Activated T-cell treated with anti-CD3 and anti-CD28 coated beads, Interleukin-2, amount 50 U/mL, for 4 hours (primary cell): ENCODE measurements around the gene ARHGEF40. TPM values are rescaled to one million over a fixed set of nuclear protein-coding genes. Genes with fewer than 3 reads are reported as not detected.
A peak's percentile ranks its signal among the peaks of the same experiment; 100 is the strongest.

Experiments used
- ATAC-seq, 2 donors: fragments of 200-7000 bp; cut with Tn5 transposase; one replicate each; pipeline ENCODE4 v1.10.0; 2021
- DNase-seq: peaks from one replicate; pipeline ENCODE4 v3.0.0-alpha.2; 2020
- H3K27me3 Mint-ChIP-seq: one replicate; pipeline ENCODE4 v1.8.0; 2021; ENCODE audit warnings: low read depth, mixed read lengths
- H3K36me3 Mint-ChIP-seq: one replicate; pipeline ENCODE4 v1.8.0; 2022; ENCODE audit warnings: mixed read lengths; ENCODE audit not compliant: insufficient read depth
- H3K4me1 Mint-ChIP-seq: one replicate; pipeline ENCODE4 v1.8.0; 2021; ENCODE audit warnings: low read depth, mixed read lengths
- H3K4me3 Mint-ChIP-seq: one replicate; pipeline ENCODE4 v1.8.0; 2021; ENCODE audit warnings: mild to moderate bottlenecking, moderate library complexity, mixed read lengths
- H3K9me3 Mint-ChIP-seq: one replicate; pipeline ENCODE4 v1.8.0; 2021; ENCODE audit warnings: mixed read lengths
- total RNA-seq, 3 donors: library from RNA; stranded (reverse); gene quantifications; one replicate each; pipeline ENCODE4 v1.2.1, GENCODE V29; 2021

Gene ARHGEF40
- total RNA-seq, 3 donors from 2014 or later = 0.11 to 0.35 (median 0.23) TPM

- no peak within 1 kb of the TSS for H3K4me3 Mint-ChIP-seq
- no peaks in the 10 kb centered on the region for H3K36me3 Mint-ChIP-seq
- peaks cover 35% of the 10 kb centered on the region for H3K4me1 Mint-ChIP-seq
- DNase-seq = no peak
- ATAC-seq = no peak
- H3K27me3 Mint-ChIP-seq = peaks cover 3% of the 10 kb centered on the region
- no peaks in the 10 kb centered on the region for H3K9me3 Mint-ChIP-seq
Measured at GRCh38 chr14:21100931-21101330, 30.8 kb downstream of the ARHGEF40 start, which contains the start of gene TMEM253. Gene TMEM253 (plus strand): TSS chr14:21101066. CDS start chr14:21101344, 278 bp downstream.

- ATAC-seq = no peak
- no peak for DNase-seq
- H3K4me1 Mint-ChIP-seq = peaks cover 39% of the 10 kb centered on the region
- H3K36me3 Mint-ChIP-seq = no peaks in the 10 kb centered on the region
- peaks cover 3% of the 10 kb centered on the region for H3K27me3 Mint-ChIP-seq
- H3K4me3 Mint-ChIP-seq = no peak overlapping the region
- H3K9me3 Mint-ChIP-seq = no peaks in the 10 kb centered on the region
Measured at GRCh38 chr14:21101802-21102413, 31.8 kb downstream of the ARHGEF40 start.

GRCh38 chr14:21102521-21103410 lies 32.7 kb downstream of the ARHGEF40 start:
- Mint-ChIP-seq H3K4me1 (peaks cover 33% of the 10 kb centered on the region), H3K4me3 (peak overlapping the region; percentile 80), H3K36me3 (no peaks in the 10 kb centered on the region), H3K27me3 (peaks cover 2% of the 10 kb centered on the region), H3K9me3 (no peaks in the 10 kb centered on the region)
- ATAC-seq = no peak
- no peak for DNase-seq

GRCh38 chr14:21103411-21103709 lies 33.3 kb downstream of the ARHGEF40 start:
- Mint-ChIP-seq H3K27me3 (peaks cover 2% of the 10 kb centered on the region), H3K36me3 (no peaks in the 10 kb centered on the region), H3K4me1 (peaks cover 33% of the 10 kb centered on the region), H3K4me3 (peak overlapping the region; percentile 80), H3K9me3 (no peaks in the 10 kb centered on the region)
- DNase-seq (no peak), ATAC-seq (no peak)

GRCh38 chr14:21103710-21104447 lies 33.8 kb downstream of the ARHGEF40 start:
- Mint-ChIP-seq H3K9me3 (no peaks in the 10 kb centered on the region), H3K27me3 (peaks cover 2% of the 10 kb centered on the region), H3K4me1 (peaks cover 30% of the 10 kb centered on the region), H3K4me3 (peak overlapping the region; percentile 80), H3K36me3 (no peaks in the 10 kb centered on the region)
- ATAC-seq (peak; percentile 90 to 91), DNase-seq (peak; percentile 90)

GRCh38 chr14:21104448-21105060 lies 34.5 kb downstream of the ARHGEF40 start:
- H3K36me3 Mint-ChIP-seq = no peaks in the 10 kb centered on the region
- ATAC-seq (peak; percentile 55 to 58), DNase-seq (peak; percentile 52)
- peaks cover 24% of the 10 kb centered on the region for H3K4me1 Mint-ChIP-seq
- H3K9me3 Mint-ChIP-seq = no peaks in the 10 kb centered on the region
- H3K4me3 Mint-ChIP-seq = peak overlapping the region; percentile 80
- H3K27me3 Mint-ChIP-seq = peaks cover 2% of the 10 kb centered on the region

- Mint-ChIP-seq H3K9me3 (no peaks in the 10 kb centered on the region), H3K36me3 (no peaks in the 10 kb centered on the region), H3K4me3 (peak overlapping the region; percentile 80), H3K4me1 (peaks cover 23% of the 10 kb centered on the region), H3K27me3 (peaks cover 2% of the 10 kb centered on the region)
- ATAC-seq = no peak
- no peak for DNase-seq
Measured at GRCh38 chr14:21105095-21105494, 35.0 kb downstream of the ARHGEF40 start.

GRCh38 chr14:21106176-21106497 lies 36.0 kb downstream of the ARHGEF40 start:
- Mint-ChIP-seq H3K36me3 (no peaks in the 10 kb centered on the region), H3K4me1 (peaks cover 23% of the 10 kb centered on the region), H3K9me3 (no peaks in the 10 kb centered on the region), H3K27me3 (no peaks in the 10 kb centered on the region), H3K4me3 (no peak overlapping the region)
- ATAC-seq = no peak
- no peak for DNase-seq

GRCh38 chr14:21106498-21107282 lies 36.6 kb downstream of the ARHGEF40 start:
- DNase-seq = peak; percentile 72
- Mint-ChIP-seq H3K9me3 (no peaks in the 10 kb centered on the region), H3K27me3 (no peaks in the 10 kb centered on the region), H3K36me3 (no peaks in the 10 kb centered on the region), H3K4me1 (peaks cover 23% of the 10 kb centered on the region), H3K4me3 (no peak overlapping the region)
- ATAC-seq = no peak

GRCh38 chr14:21107283-21107800 lies 37.2 kb downstream of the ARHGEF40 start:
- Mint-ChIP-seq H3K36me3 (no peaks in the 10 kb centered on the region), H3K9me3 (no peaks in the 10 kb centered on the region), H3K4me3 (no peak overlapping the region), H3K4me1 (peaks cover 20% of the 10 kb centered on the region), H3K27me3 (no peaks in the 10 kb centered on the region)
- ATAC-seq = no peak
- no peak for DNase-seq

- H3K9me3 Mint-ChIP-seq = no peaks in the 10 kb centered on the region
- ATAC-seq = no peak
Measured at GRCh38 chr14:21108791-21109190, 38.7 kb downstream of the ARHGEF40 start.

GRCh38 chr14:21109377-21110138 lies 39.5 kb downstream of the ARHGEF40 start:
- peak; percentile 72 to 82 for ATAC-seq
- no peak for DNase-seq
- H3K9me3 Mint-ChIP-seq = no peaks in the 10 kb centered on the region
- no peak overlapping the region for H3K4me3 Mint-ChIP-seq
- H3K27me3 Mint-ChIP-seq = no peaks in the 10 kb centered on the region
- H3K4me1 Mint-ChIP-seq = peaks cover 9% of the 10 kb centered on the region
- H3K36me3 Mint-ChIP-seq = no peaks in the 10 kb centered on the region

More at GRCh38 chr14:21108791-21109190, 38.7 kb downstream of the ARHGEF40 start:
- Mint-ChIP-seq H3K27me3 (no peaks in the 10 kb centered on the region), H3K4me3 (no peak overlapping the region), H3K36me3 (no peaks in the 10 kb centered on the region), H3K4me1 (peaks cover 11% of the 10 kb centered on the region)
- DNase-seq = no peak

GRCh38 chr14:21112255-21112654 lies 42.2 kb downstream of the ARHGEF40 start:
- H3K4me3 Mint-ChIP-seq = no peak overlapping the region
- no peaks in the 10 kb centered on the region for H3K27me3 Mint-ChIP-seq
- no peaks in the 10 kb centered on the region for H3K4me1 Mint-ChIP-seq
- H3K36me3 Mint-ChIP-seq = no peaks in the 10 kb centered on the region
- no peak for ATAC-seq
- H3K9me3 Mint-ChIP-seq = no peaks in the 10 kb centered on the region
- no peak for DNase-seq
